Measurements from ENCODE around the gene TRIM66.

TRIM66 gene

GRCh38 chr11:8693010-8693551 is 10.6 kb upstream of the TRIM66 start:
- H3K4me1 ChIP-seq (ENCODE audit: insufficient read depth, poor library complexity, severe bottlenecking) = peaks cover 13% of the 10 kb centered on the region
- DNase-seq (ENCODE audit: low spot score) (no peak), ATAC-seq (ENCODE audit: low read depth) (no peak)
- H3K27me3 ChIP-seq (ENCODE audit: insufficient read depth, poor library complexity, severe bottlenecking) = no peaks in the 10 kb centered on the region
- no peak for TF ChIP-seq CTCF (IDR thresholded peaks at IDR 0.05; ENCODE audit: poor library complexity, severe bottlenecking)
- H3K27ac ChIP-seq (ENCODE audit: poor library complexity, severe bottlenecking) = no peak overlapping the region
- no peaks in the 10 kb centered on the region for H3K9me3 ChIP-seq (ENCODE audit: severe bottlenecking)
- H3K4me3 ChIP-seq (ENCODE audit: severe bottlenecking) = no peak overlapping the region
- H3K36me3 ChIP-seq (ENCODE audit: low read depth) = peaks cover 72% of the 10 kb centered on the region

- ATAC-seq (ENCODE audit: low read depth) = no peak
- no peaks in the 10 kb centered on the region for H3K27me3 ChIP-seq (ENCODE audit: insufficient read depth, poor library complexity, severe bottlenecking)
- DNase-seq (ENCODE audit: low spot score) = no peak
- no peak for TF ChIP-seq CTCF (IDR thresholded peaks at IDR 0.05; ENCODE audit: poor library complexity, severe bottlenecking)
- H3K4me1 ChIP-seq (ENCODE audit: insufficient read depth, poor library complexity, severe bottlenecking) = peaks cover 20% of the 10 kb centered on the region
- H3K9me3 ChIP-seq (ENCODE audit: severe bottlenecking) = no peaks in the 10 kb centered on the region
- no peak overlapping the region for H3K4me3 ChIP-seq (ENCODE audit: severe bottlenecking)
- no peak overlapping the region for H3K27ac ChIP-seq (ENCODE audit: poor library complexity, severe bottlenecking)
- H3K36me3 ChIP-seq (ENCODE audit: low read depth) = peaks cover 71% of the 10 kb centered on the region
Observed at GRCh38 chr11:8692417-8692816, 10.0 kb upstream of the TRIM66 start.

GRCh38 chr11:8691601-8692000 is 9.1 kb upstream of the TRIM66 start:
- peak; percentile 22 for DNase-seq (ENCODE audit: low spot score)
- H3K36me3 ChIP-seq (ENCODE audit: low read depth) = peaks cover 71% of the 10 kb centered on the region

GRCh38 chr11:8690374-8691342 is 8.2 kb upstream of the TRIM66 start:
- Histone ChIP-seq H3K36me3 (ENCODE audit: low read depth) (peaks cover 71% of the 10 kb centered on the region), H3K4me3 (ENCODE audit: severe bottlenecking) (no peak overlapping the region), H3K9me3 (ENCODE audit: severe bottlenecking) (no peaks in the 10 kb centered on the region), H3K27me3 (ENCODE audit: insufficient read depth, poor library complexity, severe bottlenecking) (no peaks in the 10 kb centered on the region), H3K4me1 (ENCODE audit: insufficient read depth, poor library complexity, severe bottlenecking) (peaks cover 27% of the 10 kb centered on the region), H3K27ac (ENCODE audit: poor library complexity, severe bottlenecking) (peak overlapping the region; percentile 85)
- ATAC-seq (ENCODE audit: low read depth) (no peak), DNase-seq (ENCODE audit: low spot score) (no peak)
- no peak for TF ChIP-seq CTCF (IDR thresholded peaks at IDR 0.05; ENCODE audit: poor library complexity, severe bottlenecking)

More at GRCh38 chr11:8691601-8692000, 9.1 kb upstream of the TRIM66 start:
- ATAC-seq (ENCODE audit: low read depth) = no peak
- Histone ChIP-seq H3K4me1 (ENCODE audit: insufficient read depth, poor library complexity, severe bottlenecking) (peaks cover 26% of the 10 kb centered on the region), H3K27me3 (ENCODE audit: insufficient read depth, poor library complexity, severe bottlenecking) (no peaks in the 10 kb centered on the region), H3K4me3 (ENCODE audit: severe bottlenecking) (no peak overlapping the region), H3K9me3 (ENCODE audit: severe bottlenecking) (no peaks in the 10 kb centered on the region), H3K27ac (ENCODE audit: poor library complexity, severe bottlenecking) (no peak overlapping the region)
- no peak for TF ChIP-seq CTCF (IDR thresholded peaks at IDR 0.05; ENCODE audit: poor library complexity, severe bottlenecking)

Data from RWPE2 (cell line).